PFSK-1 (cell line): ENCODE measurements around the gene MRPL28.

ENCODE experiments used
- POLR2AphosphoS5 ChIP-seq: IDR thresholded peaks from 2 replicates; pipeline ENCODE4 v1.6.1; 2012; ENCODE audit warnings: low read depth, mild to moderate bottlenecking, control low read depth, low read length, moderate library complexity
- SIN3A ChIP-seq: IDR thresholded peaks from 2 replicates; pipeline ENCODE4 v1.6.1; 2012; ENCODE audit warnings: mild to moderate bottlenecking, low read length, moderate library complexity, borderline replicate concordance; ENCODE audit not compliant: insufficient read depth
- TF ChIP-seq, protein P1 (sequence below), 2 experiments: IDR thresholded peaks; 2 replicates each; pipeline versions ENCODE4 v1.6.1 to v1.8.0; 2011 to 2012; ENCODE audit warnings: low read depth in 2 of 2, low read length in 2 of 2, control low read depth in 1 of 2, inconsistent platforms in 1 of 2, mild to moderate bottlenecking in 1 of 2, moderate library complexity in 1 of 2; ENCODE audit not compliant: insufficient read depth in 1 of 2

DNA sequence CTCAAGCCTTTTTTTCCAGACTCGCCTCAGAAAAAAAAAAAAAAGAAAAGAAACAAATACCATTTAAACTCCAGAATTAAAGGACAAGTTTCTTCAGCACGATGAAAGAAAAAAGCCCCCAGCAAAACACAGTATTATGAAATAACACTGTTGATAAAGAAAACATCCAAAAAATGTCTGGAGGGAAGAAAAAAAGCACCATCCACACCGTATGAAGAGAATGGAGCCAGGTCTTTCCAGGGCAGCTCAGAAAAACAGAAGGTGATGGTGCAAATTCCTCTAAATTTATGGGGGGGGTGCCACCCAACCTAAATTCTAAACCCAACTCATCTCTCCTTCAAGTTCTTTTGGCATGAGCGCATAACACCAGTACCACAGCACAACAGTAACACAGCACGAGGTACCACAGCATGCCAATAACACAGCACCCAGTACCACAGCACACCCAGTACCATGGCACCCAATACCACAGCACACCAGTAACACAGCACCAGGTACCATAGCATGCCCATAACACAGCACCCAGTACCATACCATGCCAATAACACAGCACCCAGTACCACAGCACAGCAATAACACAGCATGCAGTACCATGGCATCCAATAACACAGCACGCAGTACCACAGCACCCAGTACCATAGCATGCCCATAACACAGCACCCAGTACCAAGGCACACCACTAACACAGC, 36.8 kb downstream of the MRPL28 start:
- no peak for TF ChIP-seq POLR2AphosphoS5
- TF ChIP-seq, protein P1, sequence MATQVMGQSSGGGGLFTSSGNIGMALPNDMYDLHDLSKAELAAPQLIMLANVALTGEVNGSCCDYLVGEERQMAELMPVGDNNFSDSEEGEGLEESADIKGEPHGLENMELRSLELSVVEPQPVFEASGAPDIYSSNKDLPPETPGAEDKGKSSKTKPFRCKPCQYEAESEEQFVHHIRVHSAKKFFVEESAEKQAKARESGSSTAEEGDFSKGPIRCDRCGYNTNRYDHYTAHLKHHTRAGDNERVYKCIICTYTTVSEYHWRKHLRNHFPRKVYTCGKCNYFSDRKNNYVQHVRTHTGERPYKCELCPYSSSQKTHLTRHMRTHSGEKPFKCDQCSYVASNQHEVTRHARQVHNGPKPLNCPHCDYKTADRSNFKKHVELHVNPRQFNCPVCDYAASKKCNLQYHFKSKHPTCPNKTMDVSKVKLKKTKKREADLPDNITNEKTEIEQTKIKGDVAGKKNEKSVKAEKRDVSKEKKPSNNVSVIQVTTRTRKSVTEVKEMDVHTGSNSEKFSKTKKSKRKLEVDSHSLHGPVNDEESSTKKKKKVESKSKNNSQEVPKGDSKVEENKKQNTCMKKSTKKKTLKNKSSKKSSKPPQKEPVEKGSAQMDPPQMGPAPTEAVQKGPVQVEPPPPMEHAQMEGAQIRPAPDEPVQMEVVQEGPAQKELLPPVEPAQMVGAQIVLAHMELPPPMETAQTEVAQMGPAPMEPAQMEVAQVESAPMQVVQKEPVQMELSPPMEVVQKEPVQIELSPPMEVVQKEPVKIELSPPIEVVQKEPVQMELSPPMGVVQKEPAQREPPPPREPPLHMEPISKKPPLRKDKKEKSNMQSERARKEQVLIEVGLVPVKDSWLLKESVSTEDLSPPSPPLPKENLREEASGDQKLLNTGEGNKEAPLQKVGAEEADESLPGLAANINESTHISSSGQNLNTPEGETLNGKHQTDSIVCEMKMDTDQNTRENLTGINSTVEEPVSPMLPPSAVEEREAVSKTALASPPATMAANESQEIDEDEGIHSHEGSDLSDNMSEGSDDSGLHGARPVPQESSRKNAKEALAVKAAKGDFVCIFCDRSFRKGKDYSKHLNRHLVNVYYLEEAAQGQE (IDR thresholded peaks at IDR 0.05; ENCODE audit: insufficient read depth in 1 of 2, low read depth in 2 of 2, low read length in 2 of 2) = no peak
- TF ChIP-seq SIN3A = no peak
